GM18870 (cell line): ENCODE measurements around the gene SAMD8.
"Not testable (repeated sequence)": the region's sequence is repeated elsewhere in the genome, so short reads cannot be mapped to it uniquely, and the experiment has no call there.

ENCODE experiments used
- ATAC-seq: cut with Tn5 transposase; IDR thresholded peaks from one replicate; pipeline ENCODE4 v1.9.1; 2021; ENCODE audit warnings: moderate library complexity; ENCODE audit not compliant: unreplicated experiment

Gene SAMD8

GRCh38 chr10:75106891-75107290 is 4.6 kb upstream of the SAMD8 start:
- ATAC-seq = not testable (repeated sequence)

GRCh38 chr10:75107756-75108683 is 3.4 kb upstream of the SAMD8 start:
- no peak for ATAC-seq

- ATAC-seq = no peak
These were observed 2.6 kb upstream of the SAMD8 start for GRCh38 chr10:75108684-75109458.

GRCh38 chr10:75109459-75109778 is 2.0 kb upstream of the SAMD8 start:
- ATAC-seq = no peak

GRCh38 chr10:75110006-75110632 is 1.3 kb upstream of the SAMD8 start:
- no peak for ATAC-seq

- peak; percentile 19 for ATAC-seq
These were observed 637 bp downstream of the SAMD8 start for GRCh38 chr10:75111907-75112679.

GRCh38 chr10:75115137-75115536 is 3.7 kb downstream of the SAMD8 start:
- no peak for ATAC-seq

GRCh38 chr10:75116941-75117775 is 5.7 kb downstream of the SAMD8 start:
- not testable (repeated sequence) for ATAC-seq

GRCh38 chr10:75117995-75118394 is 6.5 kb downstream of the SAMD8 start:
- ATAC-seq = no peak

GRCh38 chr10:75119444-75120066 is 8.1 kb downstream of the SAMD8 start:
- not testable (repeated sequence) for ATAC-seq

GRCh38 chr10:75121322-75121721 is 9.9 kb downstream of the SAMD8 start:
- no peak for ATAC-seq

- ATAC-seq = no peak
These were observed 11.0 kb downstream of the SAMD8 start for GRCh38 chr10:75122505-75122904.

GRCh38 chr10:75123088-75123682 is 11.7 kb downstream of the SAMD8 start:
- ATAC-seq = no peak

GRCh38 chr10:75126277-75126676 is 14.8 kb downstream of the SAMD8 start:
- ATAC-seq = no peak

- ATAC-seq = no peak
These were observed 16.0 kb downstream of the SAMD8 start for GRCh38 chr10:75127471-75127870.

- ATAC-seq = not testable (repeated sequence)
These were observed 17.5 kb downstream of the SAMD8 start for GRCh38 chr10:75128985-75129384.

GRCh38 chr10:75129537-75129936 is 18.1 kb downstream of the SAMD8 start:
- ATAC-seq = no peak

- not testable (repeated sequence) for ATAC-seq
These were observed 22.2 kb downstream of the SAMD8 start for GRCh38 chr10:75133701-75134100.

- no peak for ATAC-seq
These were observed 24.9 kb downstream of the SAMD8 start for GRCh38 chr10:75136346-75136745.
